C1 segment of cervical spinal cord (tissue), 14 donors: ENCODE measurements around the gene STK32A.
"Not testable (repeated sequence)": the region's sequence is repeated elsewhere in the genome, so short reads cannot be mapped to it uniquely, and the experiment has no call there.

ENCODE experiments used
- DNase-seq, 14 donors: peaks; one replicate each; lab custom pipeline; 2025; lab: John Stamatoyannopoulos, UW

Gene STK32A

GRCh38 chr5:147234825-147235635, at the start of gene STK32A:
STK32A (plus strand) TSS chr5:147235026; CDS start chr5:147239635, 4,609 bp downstream.
- DNase-seq: peak in 8 of 14 donors; percentile 11 to 68 (median 30)

- no peak for DNase-seq
Observed at GRCh38 chr5:147187099-147187540, 47.7 kb upstream of the STK32A start.

- DNase-seq: peak in 8 of 14 donors; percentile 9 to 58 (median 25)
Observed at GRCh38 chr5:147188200-147189108, 46.4 kb upstream of the STK32A start.

DNA sequence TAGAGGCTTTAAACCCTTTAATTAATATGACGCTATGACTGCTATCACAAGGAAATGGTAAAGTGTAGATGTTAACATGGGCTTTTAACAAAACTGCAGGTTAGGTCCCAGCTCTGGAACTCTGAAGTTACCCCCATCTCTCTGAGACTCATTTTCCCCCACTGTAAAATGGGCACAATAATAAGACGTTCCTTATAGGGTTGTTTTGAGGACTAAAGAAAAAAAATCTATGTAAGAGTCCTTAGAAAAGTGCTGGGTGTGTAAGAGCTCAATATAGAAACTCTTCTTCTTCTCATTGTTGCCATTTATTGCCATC, 45.8 kb upstream of the STK32A start:
- DNase-seq: no peak

DNA sequence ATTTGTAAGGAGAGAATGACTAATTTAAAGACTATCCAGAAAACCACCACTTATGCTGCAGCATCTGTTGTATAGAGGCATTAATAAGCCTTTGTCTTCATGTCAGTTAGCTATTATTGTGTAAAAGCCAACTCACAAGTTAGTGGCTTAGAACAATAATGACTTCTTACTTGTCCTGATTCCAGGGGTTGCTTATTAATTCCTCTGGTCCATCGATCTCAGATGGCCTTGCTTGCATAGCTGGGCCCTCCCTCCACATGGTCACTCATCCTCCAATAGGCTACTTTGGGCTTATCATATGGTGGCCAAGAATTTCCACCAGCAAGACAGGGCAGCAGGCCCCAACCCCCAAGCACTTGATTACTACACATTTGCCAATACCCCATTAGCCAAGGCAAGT, 44.5 kb upstream of the STK32A start:
- DNase-seq: peak in 2 of 14 donors; percentile 3 to 19

DNA sequence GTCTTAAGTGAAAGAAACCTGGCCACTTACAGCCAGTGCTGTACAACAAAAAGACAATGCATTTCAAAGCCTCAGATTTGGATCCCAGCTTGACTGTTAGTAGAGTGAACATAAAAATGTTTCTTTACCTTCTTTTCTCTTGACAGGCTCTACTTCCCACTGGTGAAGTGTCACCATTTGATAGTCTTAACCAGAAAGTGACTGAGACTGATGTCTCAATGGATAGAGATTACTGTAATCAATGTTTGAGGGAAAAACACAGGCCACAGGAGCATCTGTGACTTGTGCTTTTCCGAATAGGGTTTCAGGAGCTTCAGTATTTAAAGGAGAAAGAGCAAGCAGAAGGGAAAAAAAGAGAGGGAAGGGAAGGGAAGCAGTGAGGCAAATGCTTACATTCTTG, 41.7 kb upstream of the STK32A start:
- DNase-seq: no peak

- DNase-seq: no peak
Observed at GRCh38 chr5:147200004-147200403, 34.8 kb upstream of the STK32A start.

- no peak for DNase-seq
Observed at GRCh38 chr5:147203213-147203612, 31.6 kb upstream of the STK32A start.

DNA sequence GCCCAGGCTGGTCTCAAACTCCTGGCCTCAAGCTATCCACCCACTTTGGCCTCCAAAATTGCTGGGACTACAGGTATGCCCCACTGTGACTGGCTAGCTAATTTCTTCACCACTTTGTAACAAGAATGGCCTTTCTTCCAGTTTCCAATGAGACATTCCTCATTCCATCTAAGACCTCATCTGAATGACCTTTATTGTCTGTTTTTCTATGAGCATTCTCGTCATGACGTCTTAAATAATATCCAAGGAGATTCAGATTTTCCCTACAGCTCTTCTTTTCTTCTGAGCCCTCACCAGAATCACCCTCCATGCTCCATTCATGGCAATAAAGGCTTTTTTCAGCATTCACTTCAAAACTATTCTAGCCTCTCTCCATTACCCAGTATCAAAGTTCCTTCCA, 30.2 kb upstream of the STK32A start:
- no peak for DNase-seq

DNA sequence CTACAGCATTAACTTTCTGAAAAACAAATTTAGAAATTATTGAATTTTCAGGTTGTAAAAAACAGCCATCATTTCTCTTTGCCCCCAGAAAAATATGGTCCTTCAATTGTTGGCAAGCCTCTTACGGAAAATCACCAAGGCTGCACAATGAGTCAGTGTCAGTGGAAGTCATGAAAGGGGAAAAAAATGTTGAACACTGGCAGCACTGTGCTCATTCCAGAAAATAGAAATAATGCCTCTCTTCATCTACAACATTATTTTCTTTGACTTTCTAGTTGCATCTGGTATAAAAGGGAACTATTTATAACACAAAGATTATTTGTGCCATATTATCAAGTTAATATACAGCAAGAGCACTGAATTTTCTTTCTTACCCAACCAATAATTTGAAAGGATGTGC, 26.7 kb upstream of the STK32A start:
- peak in 10 of 14 donors; percentile 10 to 58 (median 38) for DNase-seq

DNA sequence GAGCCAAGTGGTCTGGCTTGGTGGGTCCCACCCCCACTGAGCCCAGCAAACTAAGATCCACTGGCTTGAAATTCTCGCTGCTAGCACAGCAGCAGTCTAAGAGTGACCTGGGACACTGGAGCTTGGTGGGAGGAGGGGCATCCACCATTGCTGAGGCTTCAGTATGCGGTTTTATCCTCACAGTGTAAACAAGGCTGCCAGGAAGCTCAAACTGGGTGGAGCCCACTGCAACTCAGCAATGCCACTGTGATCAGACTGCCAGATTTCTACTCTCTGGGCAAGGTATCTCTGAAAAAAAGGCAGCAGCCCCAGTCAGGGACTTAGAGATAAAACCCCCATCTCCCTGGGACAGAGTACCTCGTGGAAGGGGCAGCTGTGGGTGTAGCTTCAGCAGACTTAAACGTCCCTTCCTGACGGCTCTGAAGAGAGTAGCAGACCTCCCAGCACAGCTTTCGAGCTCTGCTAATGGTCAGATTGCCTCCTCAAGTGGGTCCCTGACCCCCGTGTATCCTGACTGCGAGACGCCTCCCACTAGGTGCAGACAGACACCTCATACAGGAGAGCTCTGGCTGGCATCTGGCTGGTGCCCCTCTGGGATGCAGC, 18.2 kb upstream of the STK32A start:
- no peak for DNase-seq

DNA sequence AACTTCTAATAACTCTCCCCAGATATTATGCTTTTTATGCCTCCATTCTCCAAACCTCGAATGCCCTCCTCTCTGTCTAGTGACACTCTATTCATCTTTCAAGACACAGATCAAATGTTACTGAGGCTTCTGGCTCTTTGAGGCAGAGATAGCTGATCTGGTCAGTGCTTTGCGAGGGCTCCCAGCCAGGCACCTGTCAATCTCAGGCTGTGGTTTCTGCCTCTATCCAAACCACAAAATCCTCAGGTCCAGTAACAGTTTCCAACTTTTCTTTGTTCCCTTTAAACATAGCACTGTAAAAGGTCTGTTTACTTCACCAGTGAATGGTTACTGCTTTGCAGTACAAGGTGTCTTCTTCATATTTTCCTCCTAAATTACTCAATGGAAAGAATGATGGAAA, 11.5 kb upstream of the STK32A start:
- DNase-seq: no peak

DNA sequence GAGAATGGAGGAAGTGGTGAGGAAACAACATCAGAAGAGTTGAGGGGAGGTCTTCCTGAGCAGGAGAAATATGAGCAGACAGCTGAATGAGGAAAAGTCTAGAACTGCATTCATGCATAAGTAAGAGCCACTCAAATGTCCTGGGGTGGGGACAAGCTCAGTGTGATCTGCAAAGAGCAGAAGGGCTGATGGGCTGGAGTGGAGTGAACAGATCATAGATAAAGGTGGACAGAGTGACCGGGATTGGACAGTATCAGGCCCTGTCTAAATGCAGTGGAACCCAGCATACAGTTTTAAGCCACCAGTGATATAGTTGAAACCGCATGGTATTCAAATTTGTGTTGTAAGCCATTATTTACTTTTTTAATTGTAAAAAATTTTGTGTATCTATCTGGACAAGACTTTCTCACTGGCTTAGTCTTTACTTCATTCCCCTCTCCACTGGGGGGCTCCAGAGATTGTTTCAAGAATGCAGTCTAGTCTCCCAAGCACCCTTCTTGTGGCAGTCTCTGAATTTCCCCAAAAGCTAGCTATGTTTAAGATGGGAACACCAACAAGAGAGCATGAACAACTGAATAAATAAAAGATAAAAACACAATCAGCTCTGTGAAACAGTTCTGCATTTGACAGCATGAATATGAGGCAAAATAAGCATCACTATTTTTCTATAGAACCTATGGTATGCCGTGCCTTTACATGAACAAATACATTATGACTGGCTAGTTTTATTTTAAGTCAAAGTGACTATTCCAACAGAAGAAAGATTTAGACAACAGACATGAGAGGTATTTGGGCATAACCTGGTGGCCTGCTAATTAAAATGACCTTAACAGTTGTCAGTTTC, 10.7 kb upstream of the STK32A start:
- peak in 3 of 14 donors; percentile 3 to 28 (median 4) for DNase-seq

DNA sequence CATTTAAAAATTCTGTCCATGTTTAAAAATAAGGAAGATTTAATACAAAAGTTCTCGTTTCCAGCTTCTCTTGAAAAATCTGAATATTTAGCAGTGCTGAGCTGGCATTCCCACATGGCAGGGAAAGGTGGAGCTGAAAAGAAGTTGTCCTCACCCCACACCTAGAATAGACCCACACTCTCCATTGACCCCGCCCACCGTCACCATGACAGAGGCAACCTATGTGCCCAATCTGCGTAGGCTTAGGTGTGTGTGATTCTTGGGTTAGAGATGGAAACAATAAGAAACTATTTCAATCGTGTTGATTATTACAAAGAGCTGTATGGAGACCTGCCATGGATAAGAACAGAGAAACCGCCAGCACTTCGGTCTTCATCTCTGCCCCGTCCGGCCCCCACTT, 8.9 kb upstream of the STK32A start:
- DNase-seq: no peak

DNA sequence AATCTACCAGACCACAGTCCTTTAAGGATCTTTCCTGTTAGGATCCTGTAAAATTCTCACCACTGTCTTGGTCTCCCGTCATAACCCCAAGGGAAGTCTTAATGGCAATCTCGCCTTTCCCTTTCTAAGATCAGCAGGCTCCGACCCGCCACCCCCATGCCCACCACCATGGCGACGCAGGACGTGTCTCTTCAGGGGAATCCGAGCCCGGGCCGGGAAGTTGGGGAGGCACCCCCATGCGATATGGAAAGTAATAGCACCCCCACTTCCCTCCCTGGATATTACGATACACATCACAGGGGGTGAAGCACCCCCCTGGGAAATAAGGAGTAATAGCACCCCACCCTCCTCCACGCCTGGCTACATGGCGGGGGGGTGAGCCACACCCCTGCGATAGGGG, 8.3 kb upstream of the STK32A start:
- no peak for DNase-seq

DNA sequence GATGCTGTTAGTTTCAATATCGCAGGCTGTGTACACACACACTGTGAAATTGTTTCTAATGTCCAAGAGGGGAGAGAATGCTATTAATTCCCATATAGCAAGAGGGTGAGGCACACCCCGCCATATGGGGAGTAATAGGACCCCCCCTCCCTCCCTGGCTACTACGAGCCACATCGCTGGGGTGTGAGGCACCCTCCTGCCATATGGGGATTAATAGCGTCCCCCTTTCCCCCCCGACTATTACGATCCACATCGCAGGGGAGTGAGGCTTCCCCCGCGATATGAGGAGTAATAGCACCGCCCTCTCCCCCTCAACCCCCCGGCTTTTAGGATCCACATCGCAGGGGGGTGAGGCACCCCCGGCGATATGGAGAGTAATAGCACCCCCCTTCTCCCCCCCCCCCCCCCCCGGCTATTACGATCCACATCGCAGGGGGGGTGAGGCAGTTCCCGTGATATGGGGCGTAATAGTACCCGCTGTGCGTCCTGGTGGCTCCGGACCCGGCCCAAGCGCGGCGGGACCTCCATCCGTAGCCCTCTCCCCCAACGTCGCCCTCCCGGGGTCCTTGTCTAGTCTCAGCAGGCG, 494 bp upstream of the STK32A start:
- DNase-seq: peak in 1 of 14 donors; percentile 35

DNA sequence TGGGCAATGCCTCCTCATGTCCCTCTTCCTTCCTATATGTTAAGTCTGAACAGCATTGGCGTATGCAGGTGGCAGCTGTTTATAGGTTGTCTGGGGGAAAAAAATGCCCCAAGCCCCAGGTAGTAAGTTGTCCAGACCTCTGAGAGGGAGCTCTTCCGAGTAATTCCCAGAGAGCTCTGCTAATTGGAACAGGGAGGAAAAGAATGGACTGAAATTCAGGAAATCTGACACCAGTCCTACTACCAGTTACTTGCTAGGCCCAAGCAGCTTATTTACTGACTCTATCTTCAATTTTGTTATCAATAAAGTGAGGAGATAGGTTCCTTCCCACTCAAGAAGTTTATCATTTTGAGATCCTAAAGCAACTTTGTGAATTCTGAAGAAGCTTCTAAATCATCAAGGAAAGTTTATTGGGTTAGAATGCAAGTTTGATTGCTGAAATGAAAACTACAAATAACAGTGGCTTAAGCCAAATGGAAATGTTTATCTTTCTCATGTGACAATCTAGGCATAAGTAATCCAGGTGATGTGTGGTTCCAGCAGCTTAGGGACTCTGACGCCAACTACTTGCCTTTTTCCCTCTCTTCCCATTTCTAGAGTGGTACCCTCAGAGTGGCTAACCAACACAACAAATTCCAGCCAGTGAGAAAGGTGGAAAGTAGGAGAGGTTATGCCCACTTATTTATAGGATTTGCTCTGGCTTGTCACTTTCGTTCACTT, 5.6 kb downstream of the STK32A start:
- DNase-seq: no peak

GRCh38 chr5:147243238-147243637, 8.4 kb downstream of the STK32A start:
- DNase-seq: not testable (repeated sequence)

GRCh38 chr5:147245381-147246165, 10.7 kb downstream of the STK32A start:
- peak in 1 of 14 donors; percentile 8 for DNase-seq
